HCT116 (cell line): Measurements from ENCODE around the gene MORN5. TPM values are rescaled to one million over a fixed set of nuclear protein-coding genes. Genes with fewer than 3 reads are reported as not detected.

Experiments
- ATAC-seq: fragments of 200-7000 bp; cut with Tn5 transposase; 2 replicates; pipeline ENCODE4 v1.9.1; 2020; ENCODE audit warnings: mild to moderate bottlenecking, moderate library complexity
- BruUV-seq: library from RNA; stranded (reverse); fragments of 400-500 nt; replicated peaks from 2 replicates; lab custom pipeline; 2021; lab: Mats Ljungman, UMichigan
- CTCF ChIA-PET: fragments of 300-600 bp; sonication (Branson Sonifier 250); formaldehyde crosslinking; loops from one replicate; lab custom pipeline; 2021; ENCODE audit warnings: antibody characterized with exemption; lab: Charles Lee
- POLR2A ChIA-PET: fragments of 300-600, 350-600 bp; sonication (Branson Sonifier 250); formaldehyde crosslinking; loops from one replicate; lab custom pipeline; 2021; ENCODE audit warnings: antibody characterized with exemption; lab: Charles Lee
- RAD21 ChIA-PET, 2 experiments: fragments of 300-600 bp; sonication (Branson Sonifier 250); formaldehyde crosslinking; loops; one replicate each; lab custom pipeline; 2023; ENCODE audit warnings: low total read pairs in 2 of 2; ENCODE audit not compliant: uncharacterized antibody in 2 of 2, unreplicated experiment in 2 of 2, low non-redundant PET in 1 of 2; lab: Charles Lee
- DNase-seq: peaks from one replicate; pipeline ENCODE4 v3.0.0-alpha.2; 2010; ENCODE audit warnings: low read depth, low spot score
- H2AFZ ChIP-seq: fragments of 200-600 bp; shearing (Covaris generic), sonication (generic); 2 replicates; pipeline ENCODE4 v1.6.1; 2017; ENCODE audit warnings: low read depth, mixed run types, mixed read lengths, antibody characterized with exemption, low read length; ENCODE audit not compliant: poor library complexity, severe bottlenecking
- H3K27ac ChIP-seq: 2 replicates; pipeline ENCODE4 v1.5.1; 2012; ENCODE audit warnings: low read depth, low read length
- H3K27me3 ChIP-seq: fragments of 200-600 bp; sonication (generic); 2 replicates; pipeline ENCODE4 v1.6.1; 2016; ENCODE audit warnings: mixed run types, low read length, mixed read lengths; ENCODE audit not compliant: insufficient read depth
- H3K36me3 ChIP-seq, 2 experiments: fragments of 200-500 bp in 1 of 2; fragments of 200-600 bp in 1 of 2; sonication (Bioruptor generic) in 1 of 2; sonication (generic) in 1 of 2; 2 replicates each; pipeline versions ENCODE4 v1.5.1 to v1.6.1; 2014 to 2016; ENCODE audit warnings: low read length in 2 of 2, inconsistent platforms in 1 of 2, mixed read lengths in 1 of 2, mixed run types in 1 of 2; ENCODE audit not compliant: insufficient read depth in 2 of 2, control insufficient read depth in 1 of 2
- H3K4me1 ChIP-seq, 2 experiments: fragments of 200-600 bp in 1 of 2; sonication (generic) in 1 of 2; 2 replicates each; pipeline versions ENCODE4 v1.5.1 to v1.6.1; 2012 to 2017; ENCODE audit warnings: low read length in 2 of 2, inconsistent platforms in 1 of 2, mild to moderate bottlenecking in 1 of 2, mixed read lengths in 1 of 2, mixed run types in 1 of 2, moderate library complexity in 1 of 2; ENCODE audit not compliant: insufficient read depth in 2 of 2, control insufficient read depth in 1 of 2
- H3K4me2 ChIP-seq: fragments of 200-600 bp; sonication (generic); 2 replicates; pipeline ENCODE4 v1.6.1; 2017; ENCODE audit warnings: mixed run types, low read length, mixed read lengths
- H3K4me3 ChIP-seq, 2 experiments: fragments of 200-600 bp in 1 of 2; sonication (generic) in 1 of 2; replicated peaks in 1 of 2; 2 replicates each; pipeline ENCODE4 v1.5.1; 2011 to 2016; ENCODE audit warnings: low read length in 2 of 2, control low read depth in 1 of 2, low read depth in 1 of 2, mild to moderate bottlenecking in 1 of 2, mixed read lengths in 1 of 2, mixed run types in 1 of 2
- H3K79me2 ChIP-seq: fragments of 200-600 bp; sonication (generic); 2 replicates; pipeline ENCODE4 v1.6.1; 2017; ENCODE audit warnings: mild to moderate bottlenecking, mixed run types, low read length, moderate library complexity, mixed read lengths; ENCODE audit not compliant: insufficient read depth
- H3K9ac ChIP-seq: fragments of 200-600 bp; sonication (generic); 2 replicates; pipeline ENCODE4 v1.6.1; 2016; ENCODE audit warnings: low read length, mixed read lengths
- H3K9me2 ChIP-seq: fragments of 200-600 bp; sonication (generic), shearing (Covaris generic); 2 replicates; pipeline ENCODE4 v1.6.1; 2017; ENCODE audit warnings: mixed run types, mild to moderate bottlenecking, moderate library complexity; ENCODE audit not compliant: insufficient read depth
- H3K9me3 ChIP-seq, 2 experiments: fragments of 200-500 bp in 1 of 2; fragments of 200-600 bp in 1 of 2; sonication (Bioruptor generic) in 1 of 2; sonication (generic) in 1 of 2; 2 replicates each; pipeline ENCODE4 v1.6.1; 2014 to 2017; ENCODE audit warnings: low read length in 2 of 2, mixed read lengths in 2 of 2, inconsistent platforms in 1 of 2, low read depth in 1 of 2, mild to moderate bottlenecking in 1 of 2, mixed run types in 1 of 2, moderate library complexity in 1 of 2; ENCODE audit not compliant: control insufficient read depth in 1 of 2, insufficient read depth in 1 of 2
- H4K20me1 ChIP-seq: fragments of 200-600 bp; sonication (generic), shearing (Covaris generic); 2 replicates; pipeline ENCODE4 v1.6.1; 2017; ENCODE audit warnings: mixed run types, mild to moderate bottlenecking, moderate library complexity; ENCODE audit not compliant: insufficient read depth
- CBX3 ChIP-seq: IDR thresholded peaks from 2 replicates; pipeline ENCODE4 v1.6.1; 2012; ENCODE audit warnings: low read depth
- CTCF ChIP-seq, 3 experiments: fragments of 200-600 bp in 1 of 3; sonication (generic) in 1 of 3; IDR thresholded peaks in 2 of 3; conservative IDR thresholded peaks in 1 of 3; 2 replicates each; pipeline ENCODE4 v1.5.1; 2012 to 2017; ENCODE audit warnings: low read depth in 2 of 3, low read length in 2 of 3, antibody characterized with exemption in 1 of 3, borderline replicate concordance in 1 of 3, control low read depth in 1 of 3, mild to moderate bottlenecking in 1 of 3, mixed read lengths in 1 of 3, mixed run types in 1 of 3, moderate library complexity in 1 of 3; ENCODE audit not compliant: insufficient read depth in 1 of 3
- MAX ChIP-seq: IDR thresholded peaks from 2 replicates; pipeline ENCODE4 v1.6.1; 2012
- POLR2A ChIP-seq: IDR thresholded peaks from 2 replicates; pipeline ENCODE4 v1.7.0; 2011; ENCODE audit warnings: borderline replicate concordance; ENCODE audit not compliant: insufficient read depth, insufficient read length; ENCODE audit errors: extremely low read depth
- SIN3A ChIP-seq: IDR thresholded peaks from 2 replicates; pipeline ENCODE4 v1.6.1; 2012; ENCODE audit warnings: low read depth
- ZFX ChIP-seq: fragments of 450-650 bp; IDR thresholded peaks from 2 replicates; pipeline ENCODE4 v1.6.1; 2017
- ZNF274 ChIP-seq: fragments of 200-500 bp; sonication (Bioruptor generic); IDR thresholded peaks from 2 replicates; pipeline ENCODE4 v1.6.1; 2014; ENCODE audit warnings: mild to moderate bottlenecking, low read depth, low read length, inconsistent platforms
- intact Hi-C: fragments of 100-400 bp; cut with micrococcal nuclease; formaldehyde crosslinking; loops from 2 replicates; pipeline ENCODE4 v1.10.0; 2022
- total RNA-seq: library from RNA; stranded (reverse); gene quantifications from one replicate; pipeline ENCODE4 v1.2.1, GENCODE V29; 2021; ENCODE audit not compliant: unreplicated experiment

The MORN5 gene
- total RNA-seq, 1 experiment from 2014 or later = not detected

DNA sequence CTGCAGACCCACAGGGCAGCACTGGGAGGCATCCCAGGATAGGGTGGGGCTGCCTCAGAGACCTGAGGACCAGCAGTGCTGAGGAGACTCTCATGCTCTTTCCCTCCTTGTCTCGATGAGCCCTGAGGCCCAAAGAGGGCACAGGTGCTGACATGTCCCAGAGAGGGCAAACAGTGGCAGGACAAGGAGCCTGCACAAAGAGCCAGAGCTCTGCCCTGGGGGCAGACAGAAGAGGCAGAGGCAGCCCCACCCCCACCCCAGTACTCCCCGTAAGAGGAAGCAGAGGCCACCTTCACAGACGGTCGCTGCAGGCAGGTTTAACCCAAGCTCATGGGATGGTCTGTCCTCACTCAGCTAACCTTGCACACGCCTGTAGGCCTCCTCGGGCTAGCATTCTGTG, 37.2 kb upstream of the MORN5 start:
- no peaks in the 10 kb centered on the region for H3K79me2 ChIP-seq
- H3K27ac ChIP-seq = no peak overlapping the region
- no TSS peak for BruUV-seq
- H3K9me3 ChIP-seq = no peaks in the 10 kb centered on the region
- ATAC-seq = no peak
- no peak overlapping the region for H3K9ac ChIP-seq
- TF ChIP-seq CBX3 = no peak
- TF ChIP-seq ZNF274 = no peak
- no peak for TF ChIP-seq POLR2A
- no peak for TF ChIP-seq SIN3A
- no peak for TF ChIP-seq CTCF (IDR thresholded peaks at IDR 0.05 in 2 of 3, conservative IDR thresholded peaks at IDR 0.05 in 1 of 3; ENCODE audit: borderline replicate concordance in 1 of 3, insufficient read depth in 1 of 3, low read depth in 2 of 3, low read length in 2 of 3)
- TF ChIP-seq MAX = no peak
- no peak for TF ChIP-seq ZFX
- ChIA-PET RAD21 (interaction anchor here (1.1 to 3.3 kb wide), 5 partner anchors 23 to 577 kb away, joined by 3 to 19 read pairs (median 7); no protein-coding TSS in a partner anchor), CTCF (interaction anchor here (0.5 to 9.5 kb wide), 8 partner anchors 14 to 576 kb away, joined by 3 to 229 read pairs (median 4); no protein-coding TSS in a partner anchor), POLR2A (interaction anchor here (1.1 kb wide), 1 partner anchor 23 kb away, joined by 4 read pairs; no protein-coding TSS in a partner anchor)
- no peaks in the 10 kb centered on the region for H3K36me3 ChIP-seq
- no peaks in the 10 kb centered on the region for H4K20me1 ChIP-seq
- DNase-seq = no peak
- peaks cover 0 to 12% of the 10 kb centered on the region in 2 experiments; a peak in 1 of 4 replicates for H3K4me1 ChIP-seq
- H3K9me2 ChIP-seq = no peaks in the 10 kb centered on the region
- H3K4me2 ChIP-seq = 0 out of 2 replicates have a peak overlapping the region, but pooled peaks have one; percentile 22
- H2AFZ ChIP-seq = no peak overlapping the region
- intact Hi-C loops = loop anchor here (10.0 kb wide), 1 partner anchor 1232 kb away; the partner anchor contains the start of gene CRB2
- H3K27me3 ChIP-seq = no peaks in the 10 kb centered on the region
- H3K4me3 ChIP-seq = no peak overlapping the region
